DOHH2 (cell line): Measurements from ENCODE around the gene RPS16.

Experiments used
- H3F3A ChIP-seq: fragments of 200-600 bp; sonication (generic), shearing (Covaris generic); 2 replicates; pipeline ENCODE4 v1.6.0; 2016; ENCODE audit warnings: antibody characterized with exemption, mild to moderate bottlenecking; ENCODE audit not compliant: control insufficient read depth, insufficient read depth
- H3K27ac ChIP-seq: fragments of 200-600 bp; sonication (generic); 2 replicates; pipeline ENCODE4 v1.5.1; 2014; ENCODE audit warnings: low read depth, mild to moderate bottlenecking, low read length, moderate library complexity
- H3K27me3 ChIP-seq: fragments of 200-600 bp; sonication (generic); 2 replicates; pipeline ENCODE4 v1.6.1; 2014; ENCODE audit warnings: mild to moderate bottlenecking, low read length, mixed read lengths; ENCODE audit not compliant: control insufficient read depth
- H3K36me3 ChIP-seq: fragments of 200-600 bp; sonication (generic); 2 replicates; pipeline ENCODE4 v1.6.1; 2014; ENCODE audit warnings: mild to moderate bottlenecking, low read length, moderate library complexity, mixed read lengths; ENCODE audit not compliant: control insufficient read depth
- H3K4me1 ChIP-seq: fragments of 200-600 bp; sonication (generic); 2 replicates; pipeline ENCODE4 v1.6.1; 2014; ENCODE audit warnings: mild to moderate bottlenecking, low read length, mixed read lengths; ENCODE audit not compliant: control insufficient read depth
- H3K4me2 ChIP-seq: fragments of 200-600 bp; sonication (generic); 2 replicates; pipeline ENCODE4 v1.6.0; 2014; ENCODE audit warnings: mild to moderate bottlenecking, low read length, moderate library complexity
- H3K4me3 ChIP-seq: fragments of 200-600 bp; sonication (generic); 2 replicates; pipeline ENCODE4 v1.5.1; 2014; ENCODE audit warnings: mild to moderate bottlenecking, low read length, mixed read lengths
- H3K79me2 ChIP-seq: fragments of 200-600 bp; sonication (generic); 2 replicates; pipeline ENCODE4 v1.6.1; 2014; ENCODE audit warnings: mild to moderate bottlenecking, low read length, mixed read lengths; ENCODE audit not compliant: control insufficient read depth
- H3K9me2 ChIP-seq: fragments of 200-600 bp; sonication (generic); replicated peaks from 2 replicates; pipeline ENCODE4 v1.6.1; 2014; ENCODE audit warnings: mild to moderate bottlenecking, low read length, mixed read lengths; ENCODE audit not compliant: control insufficient read depth
- H3K9me3 ChIP-seq: fragments of 200-600 bp; sonication (generic); 2 replicates; pipeline ENCODE4 v1.6.1; 2014; ENCODE audit warnings: antibody characterized with exemption, low read length, mixed read lengths; ENCODE audit not compliant: control insufficient read depth, insufficient read depth
- H4K20me1 ChIP-seq: fragments of 200-600 bp; sonication (generic); 2 replicates; pipeline ENCODE4 v1.6.0; 2014; ENCODE audit warnings: low read depth, mild to moderate bottlenecking, antibody characterized with exemption, low read length, moderate library complexity; ENCODE audit not compliant: control insufficient read depth, insufficient read depth
- EZH2phosphoT487 ChIP-seq: fragments of 200-600 bp; sonication (generic); IDR thresholded peaks from 2 replicates; pipeline ENCODE4 v1.6.1; 2017; ENCODE audit warnings: borderline replicate concordance, mild to moderate bottlenecking, antibody characterized with exemption, low read length, moderate library complexity, mixed read lengths
- TF ChIP-seq, protein P1 (sequence below): fragments of 200-600 bp; sonication (generic); IDR thresholded peaks from one replicate; pipeline ENCODE4 v1.5.1; 2014; ENCODE audit warnings: antibody characterized with exemption, mild to moderate bottlenecking, low read depth, low read length; ENCODE audit not compliant: poor library complexity, severe bottlenecking

RPS16 gene

DNA sequence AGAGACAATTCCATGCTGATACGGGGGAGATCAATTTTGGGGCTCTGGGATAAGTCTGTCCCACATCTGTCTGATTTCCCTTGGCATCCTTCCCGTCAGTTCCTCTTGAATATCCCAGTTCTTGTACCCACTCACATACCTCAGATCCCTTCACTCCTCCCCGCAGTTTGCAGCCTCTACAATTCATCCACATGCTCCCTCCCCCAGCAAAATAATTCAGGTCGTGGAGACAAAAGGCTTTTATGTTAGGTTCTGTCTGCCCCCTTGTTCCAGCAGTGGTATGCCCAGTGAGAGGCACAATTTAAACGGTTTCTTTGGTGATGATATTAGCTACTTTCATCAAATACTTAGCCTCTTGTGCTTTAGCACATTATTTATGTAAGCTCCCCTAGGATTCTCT lies 9.6 kb downstream of the RPS16 start:
- no peak overlapping the region for H3K27ac ChIP-seq
- H3K27me3 ChIP-seq: no peaks in the 10 kb centered on the region
- no peaks in the 10 kb centered on the region for H3K9me2 ChIP-seq
- no peaks in the 10 kb centered on the region for H3K79me2 ChIP-seq
- H3F3A ChIP-seq: peaks cover 12% of the 10 kb centered on the region
- H3K4me1 ChIP-seq: peaks cover 7% of the 10 kb centered on the region
- peaks cover 5% of the 10 kb centered on the region for H3K36me3 ChIP-seq
- no peaks in the 10 kb centered on the region for H4K20me1 ChIP-seq
- H3K4me2 ChIP-seq: no peak overlapping the region
- H3K4me3 ChIP-seq: no peak overlapping the region
- H3K9me3 ChIP-seq: no peaks in the 10 kb centered on the region
- TF ChIP-seq EZH2phosphoT487: no peak
- TF ChIP-seq, protein P1, sequence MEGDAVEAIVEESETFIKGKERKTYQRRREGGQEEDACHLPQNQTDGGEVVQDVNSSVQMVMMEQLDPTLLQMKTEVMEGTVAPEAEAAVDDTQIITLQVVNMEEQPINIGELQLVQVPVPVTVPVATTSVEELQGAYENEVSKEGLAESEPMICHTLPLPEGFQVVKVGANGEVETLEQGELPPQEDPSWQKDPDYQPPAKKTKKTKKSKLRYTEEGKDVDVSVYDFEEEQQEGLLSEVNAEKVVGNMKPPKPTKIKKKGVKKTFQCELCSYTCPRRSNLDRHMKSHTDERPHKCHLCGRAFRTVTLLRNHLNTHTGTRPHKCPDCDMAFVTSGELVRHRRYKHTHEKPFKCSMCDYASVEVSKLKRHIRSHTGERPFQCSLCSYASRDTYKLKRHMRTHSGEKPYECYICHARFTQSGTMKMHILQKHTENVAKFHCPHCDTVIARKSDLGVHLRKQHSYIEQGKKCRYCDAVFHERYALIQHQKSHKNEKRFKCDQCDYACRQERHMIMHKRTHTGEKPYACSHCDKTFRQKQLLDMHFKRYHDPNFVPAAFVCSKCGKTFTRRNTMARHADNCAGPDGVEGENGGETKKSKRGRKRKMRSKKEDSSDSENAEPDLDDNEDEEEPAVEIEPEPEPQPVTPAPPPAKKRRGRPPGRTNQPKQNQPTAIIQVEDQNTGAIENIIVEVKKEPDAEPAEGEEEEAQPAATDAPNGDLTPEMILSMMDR: no peak

DNA sequence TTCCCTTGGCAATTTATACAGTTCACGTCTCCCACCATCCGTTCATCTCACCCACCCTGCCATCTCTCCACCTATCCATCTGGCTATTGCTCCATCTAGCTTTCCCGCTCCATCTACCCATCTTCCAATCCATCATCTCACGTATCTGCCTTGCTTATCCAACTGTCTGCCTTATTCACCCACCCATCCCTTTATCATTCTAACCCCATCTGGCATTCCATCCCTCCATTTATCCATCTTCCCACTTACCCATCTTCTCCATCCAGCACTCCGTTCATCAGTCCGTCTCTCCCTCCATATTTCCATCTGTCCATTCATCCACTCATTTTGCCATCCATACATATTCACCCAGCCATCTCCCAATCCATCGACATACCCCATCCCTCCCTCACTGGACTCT lies 10.0 kb downstream of the RPS16 start:
- peaks cover 2% of the 10 kb centered on the region for H3K4me1 ChIP-seq
- no peaks in the 10 kb centered on the region for H3K79me2 ChIP-seq
- no peaks in the 10 kb centered on the region for H4K20me1 ChIP-seq
- no peak overlapping the region for H3K27ac ChIP-seq
- H3K27me3 ChIP-seq: no peaks in the 10 kb centered on the region
- H3K4me3 ChIP-seq: no peak overlapping the region
- H3K9me2 ChIP-seq: no peaks in the 10 kb centered on the region
- H3F3A ChIP-seq: peaks cover 8% of the 10 kb centered on the region
- no peaks in the 10 kb centered on the region for H3K9me3 ChIP-seq
- TF ChIP-seq EZH2phosphoT487: no peak
- TF ChIP-seq, protein P1: no peak
- no peak overlapping the region for H3K4me2 ChIP-seq
- H3K36me3 ChIP-seq: peaks cover 3% of the 10 kb centered on the region

DNA sequence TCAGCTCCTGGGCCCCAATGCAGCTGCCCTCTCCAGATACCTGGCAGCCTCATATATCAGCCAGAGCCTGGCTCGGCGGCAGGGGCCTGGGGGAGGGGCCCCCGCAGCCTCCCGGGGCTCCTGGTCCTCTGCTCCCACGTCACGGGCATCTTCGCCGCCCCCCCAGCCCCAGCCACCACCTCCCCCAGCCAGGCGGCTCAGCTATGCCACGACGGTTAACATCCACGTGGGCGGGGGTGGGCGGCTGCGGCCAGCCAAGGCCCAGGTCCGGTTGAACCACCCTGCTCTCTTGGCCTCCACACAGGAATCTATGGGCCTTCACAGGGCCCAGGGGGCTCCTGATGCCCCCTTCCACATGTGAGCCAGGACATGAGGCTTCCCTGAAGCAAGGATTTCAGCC lies 10.8 kb downstream of the RPS16 start:
- Histone ChIP-seq H3K9me2 (no peaks in the 10 kb centered on the region), H3K36me3 (peaks cover 3% of the 10 kb centered on the region; the same call in 1 of the 2 replicates), H3K9me3 (no peaks in the 10 kb centered on the region), H3F3A (peaks cover 3% of the 10 kb centered on the region; the same call in 1 of the 2 replicates), H3K4me3 (no peak overlapping the region), H3K4me2 (no peak overlapping the region), H3K27ac (no peak overlapping the region), H3K4me1 (no peaks in the 10 kb centered on the region), H4K20me1 (no peaks in the 10 kb centered on the region), H3K79me2 (no peaks in the 10 kb centered on the region), H3K27me3 (no peaks in the 10 kb centered on the region)
- no peak for TF ChIP-seq EZH2phosphoT487
- TF ChIP-seq, protein P1: no peak
